Heart left ventricle (tissue), 13 donors: ENCODE measurements around the gene ARHGAP24.

Experiments
- POLR2A ChIP-seq, 2 donors: fragments of 450-650 bp; IDR thresholded peaks; one replicate each; pipeline ENCODE4 v1.6.1; 2017; ENCODE audit warnings: antibody characterized with exemption in 2 of 2, mild to moderate bottlenecking in 2 of 2, moderate library complexity in 2 of 2
- TF ChIP-seq, protein P1 (sequence below), 12 donors: fragments of 200-600 bp; sonication (generic) in 4 of 12; IDR thresholded peaks; one replicate each; pipeline versions ENCODE4 v1.5.0 to v1.8.0; 2018 to 2022; ENCODE audit warnings: antibody characterized with exemption in 12 of 12, mild to moderate bottlenecking in 5 of 12
- donor health status: ischemic (EF 13 %, LVEDD 7.1; RV severe dilation, severe dysfunction).
- donor health status: DM: no; HTN: yes; CAD: no.
- donor health status: DM: no; HTN: no; CAD: no.
- donor health status: ischemic (EF 25% LVEDD 6.9; RV normal size, moderate dysfunction).
- donor health status: ischemic (EF 25% LVEDD 5.7; RV mildly dilated, moderate dysfunction).
- donor health status: ischemic (EF 35%, LVEDD 5.7; RV mildly dilated, moderate dysfunction).
- donor health status: nonischemic (EF 11% LVEDD 7.7; RV severe dilation, severe dysfunction).
- donor health status: DM: yes; HTN: yes; CAD: no.
- donor health status: PGD.
- donor health status: ischemic (EF 29% LVEDD 5.4; RV normal size, mild dysfunction).
- donor health status: nonischemic (EF 23%, LVEDD 6.1; RV moderate dilation, normal function).

DNA sequence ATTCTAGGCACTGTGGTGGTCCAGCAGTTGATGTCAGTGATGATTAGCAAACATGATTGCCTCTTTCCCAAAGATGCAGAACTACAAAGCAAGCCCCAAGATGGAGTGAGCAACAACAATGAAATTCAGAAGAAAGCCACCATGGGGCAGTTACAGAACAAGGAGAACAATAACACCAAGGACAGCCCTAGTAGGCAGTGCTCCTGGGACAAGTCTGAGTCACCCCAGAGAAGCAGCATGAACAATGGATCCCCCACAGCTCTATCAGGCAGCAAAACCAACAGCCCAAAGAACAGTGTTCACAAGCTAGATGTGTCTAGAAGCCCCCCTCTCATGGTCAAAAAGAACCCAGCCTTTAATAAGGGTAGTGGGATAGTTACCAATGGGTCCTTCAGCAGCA is 519.6 kb downstream of the ARHGAP24 start:
- TF ChIP-seq, protein P1, sequence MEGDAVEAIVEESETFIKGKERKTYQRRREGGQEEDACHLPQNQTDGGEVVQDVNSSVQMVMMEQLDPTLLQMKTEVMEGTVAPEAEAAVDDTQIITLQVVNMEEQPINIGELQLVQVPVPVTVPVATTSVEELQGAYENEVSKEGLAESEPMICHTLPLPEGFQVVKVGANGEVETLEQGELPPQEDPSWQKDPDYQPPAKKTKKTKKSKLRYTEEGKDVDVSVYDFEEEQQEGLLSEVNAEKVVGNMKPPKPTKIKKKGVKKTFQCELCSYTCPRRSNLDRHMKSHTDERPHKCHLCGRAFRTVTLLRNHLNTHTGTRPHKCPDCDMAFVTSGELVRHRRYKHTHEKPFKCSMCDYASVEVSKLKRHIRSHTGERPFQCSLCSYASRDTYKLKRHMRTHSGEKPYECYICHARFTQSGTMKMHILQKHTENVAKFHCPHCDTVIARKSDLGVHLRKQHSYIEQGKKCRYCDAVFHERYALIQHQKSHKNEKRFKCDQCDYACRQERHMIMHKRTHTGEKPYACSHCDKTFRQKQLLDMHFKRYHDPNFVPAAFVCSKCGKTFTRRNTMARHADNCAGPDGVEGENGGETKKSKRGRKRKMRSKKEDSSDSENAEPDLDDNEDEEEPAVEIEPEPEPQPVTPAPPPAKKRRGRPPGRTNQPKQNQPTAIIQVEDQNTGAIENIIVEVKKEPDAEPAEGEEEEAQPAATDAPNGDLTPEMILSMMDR (IDR thresholded peaks at IDR 0.05): no peak
- TF ChIP-seq POLR2A (IDR thresholded peaks at IDR 0.05): no peak
